Naive thymus-derived CD8-positive, alpha-beta T cell (primary cell): ENCODE measurements around the gene BAHD1. TPM values are rescaled to one million over a fixed set of nuclear protein-coding genes. Genes with fewer than 3 reads are reported as not detected.
A peak's percentile ranks its signal among the peaks of the same experiment; 100 is the strongest.

Experiments
- ATAC-seq, 2 donors: fragments of 150-1000 bp; cut with Tn5 transposase in 1 of 2; sonication (Bioruptor Pico), chemical (Tn5 transposase) in 1 of 2; 1 replicate in 1 of 2; 2 replicates in 1 of 2; pipeline ENCODE4 v1.10.0; 2021; ENCODE audit warnings: mild to moderate bottlenecking in 2 of 2, moderate library complexity in 2 of 2
- POLR2A ChIA-PET: fragments of 350-600 bp; sonication (Branson Sonifier 250); formaldehyde crosslinking; loops from one replicate; lab custom pipeline; 2021; ENCODE audit warnings: antibody characterized with exemption; lab: Charles Lee
- DNase-seq, 10 donors: peaks; one replicate each; pipeline versions ENCODE4 v3.0.0 to v3.0.0-alpha.2; 2020 to 2022
- H3K27ac Mint-ChIP-seq, 10 donors: one replicate each; pipeline ENCODE4 v1.8.0; 2020 to 2022; ENCODE audit warnings: mild to moderate bottlenecking in 10 of 10, mixed read lengths in 10 of 10, moderate library complexity in 4 of 10, inconsistent platforms in 1 of 10
- H3K27me3 Mint-ChIP-seq, 5 donors: one replicate each; pipeline ENCODE4 v1.8.0; 2021 to 2022; ENCODE audit warnings: mixed read lengths in 5 of 5
- H3K36me3 Mint-ChIP-seq, 3 donors: one replicate each; pipeline ENCODE4 v1.8.0; 2020 to 2022; ENCODE audit warnings: mixed read lengths in 3 of 3, mild to moderate bottlenecking in 2 of 3, inconsistent platforms in 1 of 3
- H3K4me1 Mint-ChIP-seq, 4 donors: one replicate each; pipeline ENCODE4 v1.8.0; 2021 to 2022; ENCODE audit warnings: mixed read lengths in 4 of 4
- H3K4me3 Mint-ChIP-seq, 10 donors: one replicate each; pipeline ENCODE4 v1.8.0; 2020 to 2022; ENCODE audit warnings: mild to moderate bottlenecking in 10 of 10, mixed read lengths in 10 of 10, moderate library complexity in 6 of 10, inconsistent platforms in 1 of 10
- H3K9me3 Mint-ChIP-seq, 9 donors: one replicate each; pipeline ENCODE4 v1.8.0; 2020 to 2022; ENCODE audit warnings: mixed read lengths in 9 of 9, mild to moderate bottlenecking in 3 of 9, inconsistent platforms in 1 of 9, moderate library complexity in 1 of 9
- polyA plus RNA-seq, 3 donors: library from polyadenylated mRNA; unstranded; fragments of 300-500 nt; fragmentation: Illumina TruSeq; gene quantifications; one replicate each; pipeline ENCODE4 v1.2.3, GENCODE V29; 2021
- total RNA-seq, 8 experiments: library from RNA in 2 of 8; stranded (reverse) in 2 of 8; gene quantifications; one replicate each; pipeline ENCODE4 v1.2.3 and lab custom pipeline; 2021 to 2026

Gene BAHD1
- total RNA-seq (10 to 100 TPM; 37.1 to 37.6 TPM), polyA plus RNA-seq (1 to 10 TPM; 1.5 to 3.3 (median 1.7) TPM), total RNA-seq (lab: John Stamatoyannopoulos, UW) (39.4 to 68.6 (median 62.7) reads per million in 6 experiments)

- Mint-ChIP-seq H3K4me1 (peaks cover 46 to 67% (median 63%) of the 10 kb centered on the region in 4 donors), H3K36me3 (peaks cover 0 to 2% (median 0%) of the 10 kb centered on the region in 3 donors), H3K9me3 (no peaks in the 10 kb centered on the region), H3K4me3 (peak within 1 kb of the TSS; percentile 85 to 97 (median 94)), H3K27me3 (peaks cover 4 to 36% (median 14%) of the 10 kb centered on the region in 5 donors), H3K27ac (peak within 1 kb of the TSS in 9 of 10 donors; percentile 75 to 94 (median 89))
- peak; percentile 85 to 88 for ATAC-seq
- POLR2A ChIA-PET: interaction anchor here (0.5 to 6.9 kb wide), 15 partner anchors 12 to 133 kb away, joined by 3 to 92 read pairs (median 6); partner anchors contain the start of genes CCDC32, CHST14, INAFM2 and IVD
- peak; percentile 90 to 96 (median 92) for DNase-seq
These were observed at the start of gene BAHD1 for GRCh38 chr15:40440743-40441564. Gene BAHD1, plus strand, starts transcription at chr15:40440953. Its CDS starts 17,512 bp downstream, at chr15:40458465.

DNA sequence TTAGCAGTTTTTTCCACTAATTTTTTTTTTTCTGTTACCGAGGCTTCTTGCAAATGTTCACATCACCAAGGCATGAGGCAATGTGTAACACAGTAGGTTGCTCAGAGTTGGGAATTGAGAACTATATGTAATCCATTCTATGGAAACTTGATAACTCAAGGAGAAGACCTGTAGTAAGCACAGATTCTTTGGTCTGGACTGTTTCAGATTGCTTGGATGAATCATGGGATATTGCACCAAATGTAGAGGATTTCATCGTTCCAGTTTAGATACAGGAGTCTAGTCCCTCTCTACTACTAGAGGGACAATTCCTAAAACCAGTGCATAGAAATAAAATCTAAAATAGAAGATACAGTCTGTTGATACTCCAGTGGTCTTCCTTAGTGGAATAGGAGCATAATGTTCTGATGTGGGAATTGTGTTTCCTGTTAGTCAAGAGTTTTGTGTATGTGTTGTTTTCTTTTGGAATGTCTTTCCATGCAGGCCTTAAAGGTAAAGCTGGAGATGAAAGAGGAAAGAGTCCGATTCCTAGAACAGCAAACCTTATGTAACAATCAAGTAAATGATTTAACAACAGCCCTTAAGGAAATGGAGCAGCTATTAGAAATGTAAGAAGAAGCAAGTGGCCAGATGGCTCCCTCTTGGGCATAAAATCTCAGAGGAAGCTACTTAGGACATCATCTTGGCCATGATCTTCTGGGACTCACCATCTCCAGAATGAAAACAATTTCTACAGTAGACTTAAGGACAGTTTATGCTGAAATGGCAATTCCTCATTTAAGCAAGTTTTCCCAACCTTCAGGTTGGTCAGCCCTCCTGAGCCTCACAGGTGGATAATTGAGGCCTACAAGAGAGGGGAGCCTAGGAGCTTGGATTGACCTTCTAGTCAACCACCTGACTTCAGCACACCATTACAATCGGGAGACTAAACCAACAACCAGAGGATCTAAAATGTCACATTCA lies 47.5 kb upstream of the BAHD1 start:
- Mint-ChIP-seq H3K27ac (peak overlapping the region in 5 of 10 donors; percentile 6 to 87 (median 37)), H3K27me3 (no peaks in the 10 kb centered on the region), H3K4me1 (peaks cover 0 to 16% (median 4%) of the 10 kb centered on the region in 4 donors), H3K4me3 (no peak overlapping the region), H3K9me3 (no peaks in the 10 kb centered on the region), H3K36me3 (peaks cover 0 to 47% (median 9%) of the 10 kb centered on the region in 3 donors)
- POLR2A ChIA-PET: interaction anchor here (0.9 kb wide), 1 partner anchor 10 kb away, joined by 3 read pairs; no protein-coding TSS in a partner anchor
- DNase-seq: no peak
- no peak for ATAC-seq

DNA sequence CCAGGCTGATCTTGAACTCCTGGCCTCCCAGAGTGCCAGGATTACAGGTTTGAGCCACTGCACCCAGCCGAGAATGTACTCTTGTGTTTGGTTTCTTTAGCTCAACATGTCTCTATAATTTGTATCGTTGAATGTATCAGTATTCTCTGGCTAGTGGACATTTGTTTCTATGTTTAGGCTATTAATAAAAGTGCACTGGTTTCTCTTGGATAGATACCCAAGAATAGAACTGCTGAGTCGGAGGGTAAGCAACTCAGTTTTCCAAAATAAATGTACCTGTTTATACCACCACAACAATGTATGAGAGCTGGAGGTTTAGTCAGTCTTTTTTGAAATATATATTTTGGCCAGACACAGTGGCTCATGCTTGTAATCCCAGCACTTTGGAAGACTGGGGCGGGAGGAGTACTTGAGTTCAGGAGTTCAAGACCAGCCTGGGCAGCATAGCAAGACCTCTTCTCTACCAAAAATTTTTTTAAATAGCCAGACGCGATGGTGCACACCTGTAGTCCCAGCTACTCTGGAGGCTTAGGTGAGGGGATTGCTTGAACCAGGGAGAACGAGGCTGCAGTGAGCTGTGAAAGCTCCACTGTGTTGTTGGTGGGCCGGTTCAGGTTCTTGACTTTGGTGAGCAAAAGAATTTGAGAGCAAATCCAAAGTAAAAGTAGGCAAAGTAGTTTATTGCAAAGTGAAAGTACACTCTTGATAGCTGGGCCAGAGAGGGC lies 42.9 kb upstream of the BAHD1 start:
- Mint-ChIP-seq H3K27ac (peak overlapping the region in 5 of 10 donors; percentile 17 to 79 (median 38)), H3K9me3 (no peaks in the 10 kb centered on the region), H3K4me1 (peaks cover 5 to 25% (median 15%) of the 10 kb centered on the region in 4 donors), H3K27me3 (no peaks in the 10 kb centered on the region), H3K36me3 (peaks cover 0 to 11% (median 4%) of the 10 kb centered on the region in 3 donors), H3K4me3 (peak overlapping the region in 8 of 10 donors; percentile 16 to 80 (median 54))
- no peak for ATAC-seq
- no peak for DNase-seq
- POLR2A ChIA-PET: interaction anchor here (0.6 to 1.6 kb wide), 3 partner anchors 8 to 352 kb away, joined by 3 to 9 read pairs (median 4); partner anchors contain the start of gene IVD

GRCh38 chr15:40398413-40398873 lies 42.3 kb upstream of the BAHD1 start:
- no peaks in the 10 kb centered on the region for H3K27me3 Mint-ChIP-seq
- no peak for DNase-seq
- no peaks in the 10 kb centered on the region for H3K9me3 Mint-ChIP-seq
- POLR2A ChIA-PET: interaction anchor here (1.0 to 1.6 kb wide), 2 partner anchors 8 to 12 kb away, joined by 3 to 9 read pairs; partner anchors contain the start of gene IVD
- peak; percentile 39 to 52 for ATAC-seq
- H3K4me1 Mint-ChIP-seq: peaks cover 5 to 25% (median 16%) of the 10 kb centered on the region in 4 donors
- peak overlapping the region in 7 of 10 donors; percentile 17 to 79 (median 41) for H3K27ac Mint-ChIP-seq
- H3K36me3 Mint-ChIP-seq: peaks cover 0 to 5% (median 4%) of the 10 kb centered on the region in 3 donors
- H3K4me3 Mint-ChIP-seq: peak overlapping the region; percentile 16 to 80 (median 55)

DNA sequence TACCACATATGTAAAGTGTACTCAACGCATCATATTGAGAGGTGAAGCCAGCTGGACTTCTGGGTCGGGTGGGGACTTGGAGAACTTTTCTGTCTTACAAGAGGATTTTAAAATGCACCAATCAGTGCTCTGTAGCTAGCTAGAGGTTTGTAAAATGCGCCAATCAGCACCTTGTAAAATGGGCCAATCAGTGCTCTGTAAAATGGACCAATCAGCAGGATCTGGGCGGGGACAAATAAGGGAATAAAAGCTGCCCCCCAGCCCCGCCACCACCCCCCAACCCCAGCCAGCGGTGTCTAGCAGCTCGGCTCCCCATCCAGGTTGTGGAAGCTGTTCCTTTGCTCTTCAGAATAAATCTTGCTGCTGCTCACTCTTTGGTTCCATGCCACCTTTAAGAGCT lies 41.4 kb upstream of the BAHD1 start:
- DNase-seq: no peak
- H3K4me3 Mint-ChIP-seq: no peak overlapping the region
- POLR2A ChIA-PET: no interaction called here
- H3K36me3 Mint-ChIP-seq: no peaks in the 10 kb centered on the region
- no peak overlapping the region for H3K27ac Mint-ChIP-seq
- no peaks in the 10 kb centered on the region for H3K27me3 Mint-ChIP-seq
- no peaks in the 10 kb centered on the region for H3K9me3 Mint-ChIP-seq
- ATAC-seq: no peak
- peaks cover 5 to 28% (median 18%) of the 10 kb centered on the region in 4 donors for H3K4me1 Mint-ChIP-seq

DNA sequence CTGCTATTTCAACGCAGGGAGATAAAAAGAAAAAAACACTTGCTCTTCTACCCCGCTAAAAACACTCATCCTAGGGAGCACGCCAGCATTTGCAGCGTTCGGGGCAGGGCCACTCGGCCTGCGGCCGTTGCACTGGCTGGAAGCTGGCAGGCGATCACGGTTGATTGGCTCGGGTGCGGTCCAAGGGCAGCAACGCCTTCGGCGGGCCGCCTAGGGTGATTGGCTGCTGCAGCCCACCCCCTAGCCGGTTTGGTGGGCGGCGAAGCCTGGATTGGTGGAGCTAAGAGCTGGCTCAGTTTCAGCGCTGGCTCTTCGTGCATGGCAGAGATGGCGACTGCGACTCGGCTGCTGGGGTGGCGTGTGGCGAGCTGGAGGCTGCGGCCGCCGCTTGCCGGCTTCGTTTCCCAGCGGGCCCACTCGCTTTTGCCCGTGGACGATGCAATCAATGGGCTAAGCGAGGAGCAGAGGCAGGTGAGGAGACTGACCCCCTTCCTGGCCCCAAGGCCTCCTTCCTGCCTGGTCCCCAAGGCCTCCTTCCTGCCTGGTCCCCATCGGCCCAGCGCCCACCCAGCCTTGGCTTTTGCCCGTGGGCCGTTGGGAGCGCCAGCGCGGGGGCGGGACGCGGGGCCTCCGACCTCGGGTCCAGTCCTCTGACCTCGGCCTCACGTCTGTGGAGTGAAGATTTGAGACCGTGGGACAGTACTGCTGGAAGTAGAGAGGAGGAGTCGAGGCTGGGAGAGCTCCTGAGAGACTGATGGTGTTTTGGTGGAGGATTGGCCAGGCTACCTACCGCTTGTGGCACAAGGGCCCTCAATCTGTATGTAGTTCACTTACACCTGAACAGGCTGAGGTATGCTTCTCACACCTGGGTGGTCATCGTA lies 35.0 kb upstream of the BAHD1 start, which contains the start of gene IVD:
Gene IVD (plus strand): TSS at position 295 of the 881 bp plus-strand sequence. CDS start 33 bp downstream, at position 328.
- POLR2A ChIA-PET: interaction anchor here (0.6 to 3.0 kb wide), 15 partner anchors 8 to 225 kb away, joined by 3 to 17 read pairs (median 5); partner anchors contain the start of genes BAHD1, KNSTRN and PLCB2
- DNase-seq (peak; percentile 84 to 95 (median 88)), ATAC-seq (peak; percentile 99)
- Mint-ChIP-seq H3K4me3 (peak within 1 kb of the TSS; percentile 84 to 96 (median 92)), H3K36me3 (peaks cover 0 to 32% (median 2%) of the 10 kb centered on the region in 3 donors), H3K4me1 (peaks cover 12 to 45% (median 35%) of the 10 kb centered on the region in 4 donors), H3K27ac (peak within 1 kb of the TSS; percentile 58 to 97 (median 87)), H3K9me3 (no peaks in the 10 kb centered on the region), H3K27me3 (no peaks in the 10 kb centered on the region)

DNA sequence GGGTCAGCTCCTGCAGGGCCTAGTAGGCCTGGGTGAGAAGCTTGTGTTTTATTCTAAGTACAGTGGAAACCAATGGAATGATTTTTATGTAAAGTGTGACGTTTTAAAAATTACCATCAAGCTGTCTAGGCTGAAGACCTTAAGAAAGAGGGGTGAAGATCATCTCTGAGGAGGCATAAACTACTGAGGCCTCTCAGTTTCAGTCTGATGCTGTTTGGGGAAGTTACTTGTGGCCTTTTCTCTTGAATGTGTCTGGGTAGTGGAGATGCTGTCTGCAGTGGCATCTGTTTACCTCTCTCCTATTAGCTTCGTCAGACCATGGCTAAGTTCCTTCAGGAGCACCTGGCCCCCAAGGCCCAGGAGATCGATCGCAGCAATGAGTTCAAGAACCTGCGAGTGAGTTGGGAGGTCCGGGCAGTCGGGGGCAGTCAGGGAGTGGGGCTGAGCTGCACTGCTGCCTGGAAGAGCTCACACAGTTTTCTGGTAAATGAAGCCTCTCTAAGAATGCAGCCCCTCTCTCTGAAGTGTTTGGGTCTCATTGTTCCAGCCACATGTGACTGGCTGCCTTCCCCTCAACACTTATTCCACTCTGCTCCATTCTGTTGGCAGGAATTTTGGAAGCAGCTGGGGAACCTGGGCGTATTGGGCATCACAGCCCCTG lies 33.3 kb upstream of the BAHD1 start:
- POLR2A ChIA-PET: interaction anchor here (1.1 to 1.8 kb wide), 3 partner anchors 10 to 41 kb away, joined by 4 to 5 read pairs (median 5); no protein-coding TSS in a partner anchor
- Mint-ChIP-seq H3K27ac (peak overlapping the region in 7 of 10 donors; percentile 13 to 82 (median 71)), H3K27me3 (no peaks in the 10 kb centered on the region), H3K4me3 (peak overlapping the region; percentile 12 to 93 (median 64)), H3K9me3 (no peaks in the 10 kb centered on the region), H3K4me1 (peaks cover 23 to 49% (median 39%) of the 10 kb centered on the region in 4 donors), H3K36me3 (peaks cover 0 to 49% (median 12%) of the 10 kb centered on the region in 3 donors)
- ATAC-seq: no peak
- no peak for DNase-seq

- peak overlapping the region in 1 of 10 donors; percentile 79 for H3K27ac Mint-ChIP-seq
- DNase-seq (no peak), ATAC-seq (no peak)
- no peaks in the 10 kb centered on the region for H3K27me3 Mint-ChIP-seq
- H3K36me3 Mint-ChIP-seq: peaks cover 0 to 68% (median 12%) of the 10 kb centered on the region in 3 donors
- peaks cover 24 to 46% (median 37%) of the 10 kb centered on the region in 4 donors for H3K4me1 Mint-ChIP-seq
- H3K4me3 Mint-ChIP-seq: no peak overlapping the region
- POLR2A ChIA-PET: interaction anchor here (1.1 to 1.7 kb wide), 2 partner anchors 11 to 26 kb away, joined by 3 to 5 read pairs; no protein-coding TSS in a partner anchor
- no peaks in the 10 kb centered on the region for H3K9me3 Mint-ChIP-seq
These were observed 31.4 kb upstream of the BAHD1 start for GRCh38 chr15:40409366-40409765.

DNA sequence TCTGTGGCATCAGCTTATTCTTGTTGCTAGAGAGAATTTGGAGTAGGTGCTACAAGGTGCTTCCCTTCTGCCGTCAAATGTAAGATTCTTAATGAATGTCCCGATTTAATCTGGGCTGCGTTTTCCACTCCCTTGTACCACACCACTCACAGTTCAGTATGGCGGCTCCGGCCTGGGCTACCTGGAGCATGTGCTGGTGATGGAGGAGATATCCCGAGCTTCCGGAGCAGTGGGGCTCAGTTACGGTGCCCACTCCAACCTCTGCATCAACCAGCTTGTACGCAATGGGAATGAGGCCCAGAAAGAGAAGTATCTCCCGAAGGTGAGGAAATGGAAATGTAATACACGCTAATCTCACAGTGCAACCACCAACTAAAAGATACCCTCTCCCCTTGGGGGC lies 30.3 kb upstream of the BAHD1 start:
- peaks cover 22 to 36% (median 29%) of the 10 kb centered on the region in 4 donors for H3K4me1 Mint-ChIP-seq
- ATAC-seq (no peak), DNase-seq (no peak)
- no peak overlapping the region for H3K4me3 Mint-ChIP-seq
- peaks cover 0 to 78% (median 12%) of the 10 kb centered on the region in 3 donors for H3K36me3 Mint-ChIP-seq
- POLR2A ChIA-PET: interaction anchor here (1.7 kb wide), 1 partner anchor 12 kb away, joined by 3 read pairs; no protein-coding TSS in a partner anchor
- no peaks in the 10 kb centered on the region for H3K27me3 Mint-ChIP-seq
- no peak overlapping the region for H3K27ac Mint-ChIP-seq
- no peaks in the 10 kb centered on the region for H3K9me3 Mint-ChIP-seq
